Measurements from ENCODE around the gene PKHD1. TPM values are rescaled to one million over a fixed set of nuclear protein-coding genes. Genes with fewer than 3 reads are reported as not detected.
"Not testable (repeated sequence)": the region's sequence is repeated elsewhere in the genome, so short reads cannot be mapped to it uniquely, and the experiment has no call there.

PKHD1 gene
- total RNA-seq, 1 experiment from 2014 or later: 0.14 TPM

DNA sequence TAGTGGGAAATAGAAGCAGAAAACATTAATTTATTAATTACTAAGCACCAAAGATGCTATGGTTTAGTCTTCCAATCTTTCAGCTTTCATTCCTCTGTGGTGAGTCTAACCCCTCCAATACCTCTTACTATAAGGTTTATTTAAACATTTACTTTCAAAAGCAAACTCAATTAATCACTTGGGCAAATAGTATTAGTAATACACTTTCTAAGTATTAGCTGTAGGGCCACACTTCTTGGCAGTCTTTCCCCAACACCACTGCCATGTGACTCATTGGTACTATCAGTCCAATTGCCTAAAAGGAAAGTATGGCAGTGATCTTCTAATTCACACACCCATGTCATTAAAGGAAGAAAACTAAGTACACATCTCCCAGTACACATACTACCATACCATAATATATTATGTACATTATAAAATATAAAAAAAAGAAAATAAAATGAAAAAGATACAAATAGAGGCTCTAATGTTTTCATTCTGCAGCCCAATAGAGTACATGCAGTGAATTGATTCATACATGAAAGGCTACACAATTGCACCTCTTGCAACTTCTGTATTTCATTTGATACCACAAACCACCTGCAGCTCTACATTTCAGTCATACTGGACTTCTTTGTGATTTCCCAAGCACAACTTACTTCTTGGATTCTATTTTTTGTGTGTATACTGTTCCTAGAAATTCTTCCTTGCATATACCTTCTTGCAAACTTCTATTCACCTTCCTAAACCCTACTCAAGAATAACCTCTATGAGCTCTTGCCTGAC lies 218.6 kb downstream of the PKHD1 start:
- H3K4me3 ChIP-seq (ENCODE audit: insufficient read depth, low read depth, low read length): no peak overlapping the region
- H3K27me3 ChIP-seq (ENCODE audit: control insufficient read depth, insufficient read depth, low read length): no peaks in the 10 kb centered on the region
- DNase-seq: no peak
- H3K36me3 ChIP-seq (replicated peaks; ENCODE audit: control insufficient read depth, insufficient read depth, low read length): no peaks in the 10 kb centered on the region

DNA sequence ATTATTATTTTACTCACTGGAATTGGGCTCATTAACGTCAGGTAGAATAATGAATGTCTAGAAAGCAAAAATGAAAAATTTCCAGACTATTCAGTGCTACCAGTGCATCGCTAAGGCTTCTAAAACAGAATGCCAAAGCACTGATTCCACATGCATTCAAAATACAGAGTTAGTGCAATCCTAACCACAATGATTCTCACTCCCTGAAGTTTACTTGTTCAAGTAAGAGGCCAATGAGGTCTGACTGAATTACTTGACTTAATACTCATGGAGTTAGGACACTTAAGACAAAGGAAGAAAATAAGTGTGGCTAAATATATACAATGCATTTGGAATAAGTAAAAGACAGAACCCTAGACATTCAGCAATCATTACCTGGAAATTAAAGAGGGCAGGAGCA lies 220.5 kb downstream of the PKHD1 start:
- H3K36me3 ChIP-seq (replicated peaks; ENCODE audit: control insufficient read depth, insufficient read depth, low read length): no peaks in the 10 kb centered on the region
- DNase-seq: no peak
- H3K27me3 ChIP-seq (ENCODE audit: control insufficient read depth, insufficient read depth, low read length): no peaks in the 10 kb centered on the region
- H3K4me3 ChIP-seq (ENCODE audit: insufficient read depth, low read depth, low read length): no peak overlapping the region

DNA sequence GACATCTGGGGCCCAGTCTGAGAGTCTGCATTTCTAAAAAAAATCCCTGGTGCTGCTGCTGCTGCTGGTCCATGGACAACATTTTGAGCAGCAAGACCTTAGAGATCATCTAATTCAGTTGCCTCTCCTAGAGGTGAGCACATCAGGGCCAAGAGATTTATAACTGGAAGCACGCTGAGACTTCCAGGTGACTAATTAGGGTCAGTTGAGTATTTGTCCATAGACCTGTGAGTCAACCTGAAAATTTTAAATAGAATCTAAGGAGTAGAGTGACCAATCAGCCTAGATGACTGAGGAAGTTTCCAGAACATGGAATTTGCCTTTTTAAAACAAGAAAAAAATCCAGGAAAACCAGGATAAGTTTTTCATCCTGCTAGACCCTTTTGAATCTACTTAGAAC lies 221.4 kb downstream of the PKHD1 start:
- DNase-seq: no peak
- Histone ChIP-seq H3K27me3 (ENCODE audit: control insufficient read depth, insufficient read depth, low read length) (no peaks in the 10 kb centered on the region), H3K4me3 (ENCODE audit: insufficient read depth, low read depth, low read length) (no peak overlapping the region), H3K36me3 (replicated peaks; ENCODE audit: control insufficient read depth, insufficient read depth, low read length) (no peaks in the 10 kb centered on the region)

DNA sequence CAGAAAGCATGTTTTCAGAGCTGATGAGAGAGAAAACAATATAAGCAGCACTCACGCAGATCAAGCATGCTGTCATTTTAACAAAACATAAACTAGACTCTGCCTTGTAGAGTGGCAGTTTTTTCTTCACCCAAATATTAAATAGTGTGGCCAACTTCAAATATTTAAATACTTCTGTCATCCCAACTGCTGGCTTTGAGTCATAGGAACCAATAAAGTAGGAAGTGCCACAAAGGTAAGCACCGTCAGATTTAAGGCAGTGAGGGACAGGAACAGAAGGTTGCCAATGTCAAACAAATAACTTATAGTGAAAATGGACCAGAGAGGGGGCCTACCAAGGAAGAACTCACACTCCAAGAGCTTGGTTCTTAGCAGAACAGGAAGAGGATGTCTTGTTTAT lies 222.2 kb downstream of the PKHD1 start:
- H3K4me3 ChIP-seq (ENCODE audit: insufficient read depth, low read depth, low read length): no peak overlapping the region

DNA sequence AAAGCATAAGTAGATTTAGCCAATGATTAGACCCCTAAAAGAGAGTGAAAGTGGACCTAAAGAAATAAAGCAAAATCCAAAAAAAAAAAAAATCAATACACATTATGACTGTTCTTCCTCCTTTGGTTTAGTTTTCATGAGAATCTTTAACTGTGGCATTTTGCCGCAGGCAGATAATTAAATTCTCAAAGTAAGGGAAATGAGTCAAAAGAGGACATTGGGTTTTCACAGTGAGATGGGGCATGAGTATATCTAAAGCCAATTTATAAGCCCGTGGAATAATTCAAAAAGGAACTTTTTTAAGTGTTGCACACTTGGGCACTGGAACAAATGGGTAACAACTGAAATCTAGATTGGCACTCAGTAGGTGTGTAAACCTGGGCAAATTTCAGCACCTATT lies 230.3 kb downstream of the PKHD1 start:
- H3K36me3 ChIP-seq (replicated peaks; ENCODE audit: control insufficient read depth, insufficient read depth, low read length): no peaks in the 10 kb centered on the region
- no peak overlapping the region for H3K4me3 ChIP-seq (ENCODE audit: insufficient read depth, low read depth, low read length)
- H3K27me3 ChIP-seq (ENCODE audit: control insufficient read depth, insufficient read depth, low read length): no peaks in the 10 kb centered on the region
- no peak for DNase-seq

More for the DNA sequence above, 222.2 kb downstream of the PKHD1 start:
- Histone ChIP-seq H3K27me3 (ENCODE audit: control insufficient read depth, insufficient read depth, low read length) (no peaks in the 10 kb centered on the region), H3K36me3 (replicated peaks; ENCODE audit: control insufficient read depth, insufficient read depth, low read length) (no peaks in the 10 kb centered on the region)
- no peak for DNase-seq

DNA sequence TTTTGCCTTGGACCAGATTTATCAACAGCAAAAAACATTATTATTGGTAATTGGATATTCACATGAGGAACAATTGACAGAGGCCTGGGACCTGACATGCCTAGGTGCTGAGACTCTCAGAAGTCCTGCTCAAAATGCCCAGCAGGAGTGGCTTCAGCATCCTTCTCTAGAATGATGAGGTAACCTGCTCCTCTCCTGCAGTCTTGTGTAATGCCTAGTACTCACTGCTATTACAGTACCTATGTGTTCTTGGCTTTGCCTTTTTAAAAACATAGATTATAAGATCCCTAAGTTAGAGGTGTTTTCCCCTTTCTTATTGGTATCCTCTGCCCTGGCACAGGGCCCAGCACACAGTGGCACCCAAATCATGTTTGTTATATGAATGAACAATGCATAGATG lies 230.9 kb downstream of the PKHD1 start:
- Histone ChIP-seq H3K4me3 (ENCODE audit: insufficient read depth, low read depth, low read length) (no peak overlapping the region), H3K27me3 (ENCODE audit: control insufficient read depth, insufficient read depth, low read length) (no peaks in the 10 kb centered on the region), H3K36me3 (replicated peaks; ENCODE audit: control insufficient read depth, insufficient read depth, low read length) (no peaks in the 10 kb centered on the region)
- DNase-seq: no peak

DNA sequence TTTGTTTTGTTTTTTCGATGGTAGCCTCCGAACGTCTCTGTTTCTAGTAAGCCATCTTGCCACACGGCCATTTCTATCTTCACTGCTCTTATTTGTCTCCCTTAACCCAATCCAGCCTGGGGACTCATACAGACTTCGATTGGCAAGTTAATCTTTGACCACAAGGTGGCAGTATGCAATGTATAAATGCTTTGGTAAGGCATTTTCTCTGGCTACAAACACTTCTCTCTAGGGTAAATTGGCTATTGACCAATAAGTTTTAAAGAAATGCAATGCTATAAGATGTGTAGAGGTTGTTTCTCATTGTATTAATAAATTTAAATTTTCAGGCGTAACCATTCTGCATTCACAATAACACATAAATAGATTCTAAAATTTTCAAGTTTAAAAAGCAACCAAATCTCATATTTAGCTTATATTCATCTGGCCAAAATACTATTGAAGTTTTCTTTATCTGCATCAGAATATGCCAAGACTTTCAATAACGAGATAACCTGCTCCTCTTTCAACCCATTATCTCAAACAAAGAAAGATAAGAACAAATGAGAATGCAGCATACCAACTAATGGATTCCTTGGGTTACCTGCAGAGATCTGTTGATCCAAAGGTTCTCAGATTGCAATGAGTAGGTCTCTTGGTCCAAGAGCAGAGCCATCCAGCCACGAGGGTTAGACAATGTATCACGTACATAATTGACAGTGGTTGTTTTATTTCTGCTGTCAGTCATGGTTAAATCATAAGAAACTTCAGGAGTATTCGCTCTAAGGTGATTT lies 231.9 kb downstream of the PKHD1 start:
- Histone ChIP-seq H3K27me3 (ENCODE audit: control insufficient read depth, insufficient read depth, low read length) (no peaks in the 10 kb centered on the region), H3K36me3 (replicated peaks; ENCODE audit: control insufficient read depth, insufficient read depth, low read length) (no peaks in the 10 kb centered on the region)
- peak; percentile 56 for DNase-seq

DNA sequence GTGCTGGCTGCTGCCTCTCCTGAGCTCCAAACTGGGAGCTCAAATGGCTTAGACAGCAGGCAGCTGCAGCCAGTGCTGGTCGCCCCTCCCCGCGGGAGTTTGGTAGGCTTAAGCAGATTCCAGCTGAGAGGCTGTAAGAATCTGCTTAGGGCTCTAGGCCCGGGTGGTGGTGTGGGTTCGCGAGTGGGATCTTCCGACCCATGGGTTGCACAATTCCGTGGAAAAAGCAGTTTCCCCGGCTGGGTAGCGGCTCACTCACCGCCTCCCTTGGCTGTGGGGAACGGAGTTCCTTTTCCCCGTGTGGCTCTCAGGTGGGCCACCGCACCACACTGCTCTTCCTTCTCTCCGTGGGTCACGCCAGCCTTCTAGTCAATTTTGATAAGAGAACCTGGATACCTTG lies 232.5 kb downstream of the PKHD1 start:
- no peak for DNase-seq
- Histone ChIP-seq H3K36me3 (replicated peaks; ENCODE audit: control insufficient read depth, insufficient read depth, low read length) (no peaks in the 10 kb centered on the region), H3K27me3 (ENCODE audit: control insufficient read depth, insufficient read depth, low read length) (no peaks in the 10 kb centered on the region), H3K4me3 (ENCODE audit: insufficient read depth, low read depth, low read length) (no peak overlapping the region)

More for the DNA sequence above, 231.9 kb downstream of the PKHD1 start:
- no peak overlapping the region for H3K4me3 ChIP-seq (ENCODE audit: insufficient read depth, low read depth, low read length)

DNA sequence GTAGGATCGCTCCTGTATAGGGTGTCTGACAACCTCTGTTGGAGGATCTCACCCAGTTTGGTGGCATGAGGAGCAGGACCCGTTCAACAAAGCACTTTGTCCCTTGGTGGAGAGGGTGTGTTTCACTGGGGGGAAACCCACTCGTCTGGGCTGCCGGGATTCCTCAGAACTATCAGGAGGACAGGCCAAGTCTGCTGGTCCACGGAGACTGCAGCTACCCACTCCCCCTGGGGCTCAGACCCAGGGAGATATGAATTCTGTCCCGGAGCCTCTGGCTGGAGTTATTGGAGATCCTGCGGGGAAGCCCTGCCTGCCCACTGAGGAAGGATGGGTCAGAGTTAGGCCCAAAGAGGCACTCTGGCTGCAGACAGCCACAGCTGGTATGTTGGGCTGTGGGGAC lies 233.1 kb downstream of the PKHD1 start:
- H3K27me3 ChIP-seq (ENCODE audit: control insufficient read depth, insufficient read depth, low read length): no peaks in the 10 kb centered on the region
- DNase-seq: no peak
- no peaks in the 10 kb centered on the region for H3K36me3 ChIP-seq (replicated peaks; ENCODE audit: control insufficient read depth, insufficient read depth, low read length)
- H3K4me3 ChIP-seq (ENCODE audit: insufficient read depth, low read depth, low read length): no peak overlapping the region

DNA sequence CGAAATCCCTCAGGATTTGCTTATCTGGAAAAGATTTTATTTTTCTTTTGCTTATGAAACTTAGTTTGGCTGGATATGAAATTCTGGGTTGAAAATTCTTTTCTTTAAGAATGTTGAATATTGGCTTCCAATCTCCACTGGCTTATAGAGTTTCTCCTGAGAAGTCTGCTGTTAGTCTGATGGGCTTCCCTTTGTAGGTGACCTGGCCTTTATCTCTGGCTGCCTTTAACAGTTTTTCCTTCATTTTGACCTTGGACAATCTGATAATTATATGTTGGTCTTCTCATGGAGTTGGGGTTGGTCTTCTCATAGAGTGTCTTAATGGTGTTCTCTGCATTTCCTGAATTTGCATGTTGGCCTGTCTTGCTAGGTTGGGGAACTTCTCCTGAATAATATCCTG lies 234.3 kb downstream of the PKHD1 start:
- H3K4me3 ChIP-seq (ENCODE audit: insufficient read depth, low read depth, low read length): not testable (repeated sequence)

DNA sequence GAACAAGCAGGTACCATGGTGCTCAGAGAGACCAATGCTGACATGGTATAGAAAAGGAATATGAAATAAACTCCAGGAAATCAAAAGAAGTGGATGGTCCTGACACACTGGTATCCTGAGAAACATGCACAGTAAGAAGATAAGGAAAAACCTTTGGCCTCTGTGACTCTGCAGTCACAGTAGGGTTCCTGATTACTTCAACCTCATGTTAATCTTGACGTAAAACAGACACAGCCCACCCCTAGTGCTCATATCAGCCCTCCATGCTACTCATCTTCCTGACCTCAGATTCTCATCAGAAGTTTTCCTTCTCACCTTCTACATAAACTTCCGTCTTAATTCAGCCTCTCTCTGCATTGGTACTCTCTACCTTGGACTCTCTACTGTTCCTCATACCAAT lies 240.9 kb downstream of the PKHD1 start:
- DNase-seq: no peak
- Histone ChIP-seq H3K4me3 (ENCODE audit: insufficient read depth, low read depth, low read length) (no peak overlapping the region), H3K27me3 (ENCODE audit: control insufficient read depth, insufficient read depth, low read length) (no peaks in the 10 kb centered on the region), H3K36me3 (replicated peaks; ENCODE audit: control insufficient read depth, insufficient read depth, low read length) (no peaks in the 10 kb centered on the region)

More for the DNA sequence above, 234.3 kb downstream of the PKHD1 start:
- not testable (repeated sequence) for DNase-seq; H3K36me3 ChIP-seq (replicated peaks; ENCODE audit: control insufficient read depth, insufficient read depth, low read length); H3K27me3 ChIP-seq (ENCODE audit: control insufficient read depth, insufficient read depth, low read length)

DNA sequence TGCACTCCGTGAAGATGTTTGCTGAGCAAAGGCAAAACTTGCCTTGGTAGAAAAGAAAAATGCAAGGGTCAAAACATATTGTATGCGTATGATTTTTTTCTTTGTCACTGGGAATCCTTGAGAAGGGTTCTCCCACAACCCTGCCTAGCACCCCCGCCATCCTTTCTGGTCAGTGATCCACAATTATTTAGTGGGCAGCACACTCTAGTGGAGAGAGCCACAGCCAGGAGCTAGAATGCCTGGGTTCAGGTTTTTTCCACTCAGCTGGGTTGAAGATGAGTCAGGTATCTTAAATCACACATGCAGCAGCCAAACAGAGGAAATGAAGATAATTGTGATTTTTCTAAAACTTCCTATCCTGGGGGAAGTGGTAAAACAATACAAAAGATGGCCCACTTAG lies 243.1 kb downstream of the PKHD1 start:
- Histone ChIP-seq H3K36me3 (replicated peaks; ENCODE audit: control insufficient read depth, insufficient read depth, low read length) (no peaks in the 10 kb centered on the region), H3K27me3 (ENCODE audit: control insufficient read depth, insufficient read depth, low read length) (no peaks in the 10 kb centered on the region), H3K4me3 (ENCODE audit: insufficient read depth, low read depth, low read length) (no peak overlapping the region)
- DNase-seq: no peak

DNA sequence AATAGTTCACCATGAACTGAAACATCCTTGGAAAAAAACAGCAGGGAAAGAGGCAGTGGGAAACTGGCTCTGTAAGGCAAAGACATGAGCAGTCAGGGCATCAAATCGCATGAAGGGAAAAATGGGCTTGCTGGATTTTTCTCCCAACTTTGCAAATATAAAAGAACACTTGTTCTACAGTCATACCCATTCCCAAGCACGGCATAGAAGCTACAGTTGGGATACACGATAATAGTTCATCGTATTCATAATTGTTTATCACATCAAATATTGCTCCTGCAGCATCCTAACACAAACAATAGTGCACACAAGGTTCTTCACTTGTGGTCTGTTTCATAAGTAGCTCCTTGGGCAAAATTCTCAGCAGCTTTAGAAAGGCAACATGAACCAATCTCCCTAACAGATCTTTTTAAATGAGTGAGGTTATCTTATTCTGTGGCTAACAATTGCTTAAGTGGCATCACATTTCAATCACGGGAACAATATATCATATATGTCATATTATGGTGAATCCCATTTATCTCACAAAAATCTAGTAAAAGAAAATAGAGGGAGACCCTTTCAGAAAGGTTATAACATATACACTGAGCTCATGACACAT lies 243.9 kb downstream of the PKHD1 start:
- no peak for DNase-seq
- Histone ChIP-seq H3K36me3 (replicated peaks; ENCODE audit: control insufficient read depth, insufficient read depth, low read length) (no peaks in the 10 kb centered on the region), H3K27me3 (ENCODE audit: control insufficient read depth, insufficient read depth, low read length) (no peaks in the 10 kb centered on the region), H3K4me3 (ENCODE audit: insufficient read depth, low read depth, low read length) (no peak overlapping the region)

DNA sequence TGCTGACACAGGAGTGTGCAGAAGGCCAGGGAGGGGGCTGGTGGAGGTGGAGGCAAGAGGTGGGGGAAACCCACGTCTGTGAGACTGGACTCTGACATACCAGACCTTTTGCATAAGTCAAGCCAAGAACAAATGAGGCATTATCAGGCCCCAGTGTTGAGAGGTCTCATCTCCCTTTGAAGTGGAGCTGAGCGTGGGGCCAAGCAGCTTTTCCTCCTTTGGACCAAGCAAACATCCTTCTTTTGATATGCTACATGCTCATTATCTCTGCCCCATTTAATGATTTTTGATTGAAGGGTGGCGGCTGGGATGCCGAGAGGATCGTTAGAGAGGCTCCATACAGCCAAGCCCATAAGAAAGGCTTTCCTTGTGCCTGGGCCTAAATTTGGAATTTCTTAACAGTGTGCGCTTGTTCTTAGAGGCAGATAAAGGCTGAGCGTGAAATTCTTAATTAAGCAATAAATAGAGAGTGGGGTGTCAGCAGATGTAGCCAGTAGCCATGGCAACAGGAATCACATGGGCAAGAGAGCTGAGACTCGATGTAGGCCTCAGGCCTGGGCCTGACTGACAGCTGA lies 244.5 kb downstream of the PKHD1 start:
- no peaks in the 10 kb centered on the region for H3K27me3 ChIP-seq (ENCODE audit: control insufficient read depth, insufficient read depth, low read length)
- no peak for DNase-seq
- H3K36me3 ChIP-seq (replicated peaks; ENCODE audit: control insufficient read depth, insufficient read depth, low read length): no peaks in the 10 kb centered on the region
- H3K4me3 ChIP-seq (ENCODE audit: insufficient read depth, low read depth, low read length): no peak overlapping the region
